SK-N-MC (cell line): Measurements from ENCODE around the gene POM121C.
"Not testable (repeated sequence)": the region's sequence is repeated elsewhere in the genome, so short reads cannot be mapped to it uniquely, and the experiment has no call there.

Experiments used
- EZH2 ChIP-seq: fragments of 200-600 bp; sonication (generic); IDR thresholded peaks from one replicate; pipeline ENCODE4 v1.6.1; 2017; ENCODE audit warnings: antibody characterized with exemption
- FOXP2 ChIP-seq: optimal IDR thresholded peaks from 2 replicates; pipeline ENCODE3; 2011; ENCODE audit warnings: mild to moderate bottlenecking, moderate library complexity; ENCODE audit not compliant: insufficient read depth; ENCODE audit errors: extremely low read length, control extremely low read depth
- POLR2AphosphoS5 ChIP-seq: IDR thresholded peaks from 2 replicates; pipeline ENCODE4 v1.6.1; 2012; ENCODE audit warnings: mild to moderate bottlenecking, low read depth, low read length, borderline replicate concordance

- not testable (repeated sequence) for TF ChIP-seq POLR2AphosphoS5, EZH2, FOXP2
These were observed 82.3 kb downstream of the POM121C start for GRCh38 chr7:75403455-75404443.
